CD14-positive monocyte (primary cell): Measurements from ENCODE around the gene SH3RF1. TPM values are rescaled to one million over a fixed set of nuclear protein-coding genes. Genes with fewer than 3 reads are reported as not detected.
A peak's percentile ranks its signal among the peaks of the same experiment; 100 is the strongest.
"Not testable (repeated sequence)": the region's sequence is repeated elsewhere in the genome, so short reads cannot be mapped to it uniquely, and the experiment has no call there.

ENCODE experiments used
- DNase-seq, 3 donors: peaks; one replicate each; pipeline ENCODE4 v3.0.0-alpha.2; 2011 to 2022
- H2AFZ ChIP-seq: 2 replicates; pipeline ENCODE4 v1.6.0; 2012; ENCODE audit warnings: mild to moderate bottlenecking, low read depth, low read length, inconsistent platforms; ENCODE audit not compliant: insufficient read depth, poor library complexity, severe bottlenecking
- H3K27ac ChIP-seq, 2 donors: 1 replicate in 1 of 2; 2 replicates in 1 of 2; pipeline ENCODE4 v1.5.1; 2012 to 2013; ENCODE audit warnings: low read length in 2 of 2, control low read depth in 1 of 2, inconsistent platforms in 1 of 2, low read depth in 1 of 2, mild to moderate bottlenecking in 1 of 2
- H3K27me3 ChIP-seq, 2 donors: one replicate each; pipeline versions ENCODE4 v1.6.0 to v1.6.1; 2011 to 2013; ENCODE audit warnings: low read length in 2 of 2; ENCODE audit not compliant: control insufficient read depth in 2 of 2, insufficient read depth in 2 of 2
- H3K36me3 ChIP-seq, 2 donors: replicated peaks in 1 of 2; 1 replicate in 1 of 2; 2 replicates in 1 of 2; pipeline versions ENCODE4 v1.5.1 to v1.6.1; 2012 to 2013; ENCODE audit warnings: low read length in 2 of 2, control low read depth in 1 of 2, inconsistent platforms in 1 of 2, mild to moderate bottlenecking in 1 of 2; ENCODE audit not compliant: insufficient read depth in 2 of 2, control insufficient read depth in 1 of 2
- H3K4me1 ChIP-seq, 2 donors: 1 replicate in 1 of 2; 2 replicates in 1 of 2; pipeline versions ENCODE4 v1.5.1 to v1.6.1; 2012 to 2013; ENCODE audit warnings: low read length in 2 of 2, control low read depth in 1 of 2, inconsistent platforms in 1 of 2, mild to moderate bottlenecking in 1 of 2, moderate library complexity in 1 of 2; ENCODE audit not compliant: insufficient read depth in 2 of 2, control insufficient read depth in 1 of 2
- H3K4me2 ChIP-seq: replicated peaks from 2 replicates; pipeline ENCODE3; 2012; ENCODE audit warnings: low read length, moderate library complexity, mild to moderate bottlenecking; ENCODE audit not compliant: poor library complexity, severe bottlenecking; ENCODE audit errors: extremely low read depth
- H3K4me3 ChIP-seq, 3 experiments: fragments of 200-600 bp in 1 of 3; sonication (generic) in 1 of 3; replicated peaks in 1 of 3; 1 replicate in 2 of 3; 2 replicates in 1 of 3; pipeline ENCODE4 v1.5.1; 2011 to 2013; ENCODE audit warnings: low read length in 3 of 3, mild to moderate bottlenecking in 3 of 3, control low read depth in 2 of 3, low read depth in 2 of 3, inconsistent platforms in 1 of 3, moderate library complexity in 1 of 3
- H3K79me2 ChIP-seq: 2 replicates; pipeline ENCODE4 v1.6.0; 2012; ENCODE audit warnings: mild to moderate bottlenecking, control low read depth, inconsistent platforms, low read length, moderate library complexity; ENCODE audit not compliant: insufficient read depth
- H3K9ac ChIP-seq: 2 replicates; pipeline ENCODE4 v1.6.0; 2017; ENCODE audit warnings: low read length, mild to moderate bottlenecking; ENCODE audit not compliant: insufficient read depth, poor library complexity, severe bottlenecking
- H3K9me3 ChIP-seq, 2 donors: replicated peaks in 1 of 2; 1 replicate in 1 of 2; 2 replicates in 1 of 2; pipeline versions ENCODE4 v1.5.1 to v1.6.1; 2012 to 2013; ENCODE audit warnings: low read length in 2 of 2, control low read depth in 1 of 2; ENCODE audit not compliant: control insufficient read depth in 1 of 2, insufficient read depth in 1 of 2
- H4K20me1 ChIP-seq: 2 replicates; pipeline ENCODE4 v1.6.0; 2012; ENCODE audit warnings: mild to moderate bottlenecking, low read length, control low read depth, moderate library complexity; ENCODE audit not compliant: insufficient read depth
- H3K27ac Mint-ChIP-seq, 7 donors: one replicate each; pipeline ENCODE4 v1.8.0; 2020; ENCODE audit warnings: mild to moderate bottlenecking in 7 of 7, mixed read lengths in 7 of 7, moderate library complexity in 6 of 7, inconsistent platforms in 2 of 7
- H3K27me3 Mint-ChIP-seq, 3 donors: one replicate each; pipeline ENCODE4 v1.8.0; 2021 to 2022; ENCODE audit warnings: low read depth in 3 of 3, mild to moderate bottlenecking in 3 of 3, mixed read lengths in 3 of 3, moderate library complexity in 3 of 3, inconsistent platforms in 1 of 3
- H3K36me3 Mint-ChIP-seq, 2 donors: one replicate each; pipeline ENCODE4 v1.8.0; 2020; ENCODE audit warnings: mixed read lengths in 2 of 2, inconsistent platforms in 1 of 2, mild to moderate bottlenecking in 1 of 2
- H3K4me1 Mint-ChIP-seq: one replicate; pipeline ENCODE4 v1.8.0; 2020; ENCODE audit warnings: mild to moderate bottlenecking, mixed read lengths
- H3K4me3 Mint-ChIP-seq, 2 donors: one replicate each; pipeline ENCODE4 v1.8.0; 2020; ENCODE audit warnings: mild to moderate bottlenecking in 2 of 2, mixed read lengths in 2 of 2, moderate library complexity in 1 of 2
- H3K9me3 Mint-ChIP-seq, 7 donors: one replicate each; pipeline ENCODE4 v1.8.0; 2020 to 2022; ENCODE audit warnings: mixed read lengths in 7 of 7, mild to moderate bottlenecking in 6 of 7, moderate library complexity in 6 of 7, inconsistent platforms in 2 of 7
- WGBS: methylation state at CpG from one replicate; pipeline ENCODE4 v1.1.5; 2013; ENCODE audit warnings: missing lambda C conversion rate; ENCODE audit not compliant: insufficient coverage; 5-methylcytosine and 5-hydroxymethylcytosine counted together
- intact Hi-C, 2 donors: fragments of 100-400 bp; cut with micrococcal nuclease; formaldehyde crosslinking; loops; one replicate each; pipeline versions ENCODE4 v1.15.0 to v1.15.1; 2023
- polyA plus RNA-seq, 3 donors: library from polyadenylated mRNA; depleted of rRNA in 1 of 3; unstranded in 2 of 3; stranded (reverse) in 1 of 3; fragments of 300-500 nt in 2 of 3; fragments of >200 nt in 1 of 3; fragmentation: Illumina TruSeq in 2 of 3; gene quantifications; 1 replicate in 2 of 3; 2 replicates in 1 of 3; pipeline ENCODE4 v1.2.3, GENCODE V29; 2012 to 2021
- TF ChIP-seq, protein P1 (sequence below): fragments of 200-600 bp; IDR thresholded peaks from one replicate; pipeline ENCODE4 v1.8.0; 2022; ENCODE audit warnings: antibody characterized with exemption, mild to moderate bottlenecking

The SH3RF1 gene
- polyA plus RNA-seq, 3 donors, result 3.1 to 4.7 (median 4.4) TPM

DNA sequence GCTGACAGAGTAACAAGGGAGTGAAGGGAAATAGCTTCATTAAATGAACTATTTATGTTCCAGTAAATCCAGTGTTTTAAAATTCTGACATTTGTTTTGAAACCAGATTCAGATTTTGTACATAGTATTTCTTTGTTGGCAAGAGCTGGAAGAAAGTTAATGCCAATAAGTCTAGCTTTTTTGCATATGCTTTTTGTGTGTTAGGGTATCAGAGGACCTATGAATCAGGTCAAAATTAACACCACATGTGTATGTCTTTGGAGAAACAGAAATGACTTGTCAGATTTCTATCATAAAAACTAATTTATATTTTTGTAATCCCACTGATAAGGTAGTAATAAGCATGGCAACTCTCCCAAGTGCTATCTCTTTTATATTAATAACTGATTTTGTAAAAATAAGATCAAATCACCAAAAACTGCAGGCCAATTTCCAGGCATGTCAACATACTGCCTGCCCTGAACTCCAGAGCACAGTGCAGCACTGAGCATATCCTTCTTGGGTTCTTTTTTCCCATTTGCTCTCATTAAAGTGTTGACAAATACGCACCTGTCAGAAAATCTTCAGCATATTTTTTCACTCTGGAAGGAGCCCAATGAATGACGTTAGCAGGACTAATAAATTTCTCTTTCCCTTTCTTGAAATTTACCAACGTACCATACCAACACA, 65.5 kb downstream of the SH3RF1 start:
- H2AFZ ChIP-seq, result no peak overlapping the region
- no peak overlapping the region for H3K9ac ChIP-seq
- H3K4me1 Mint-ChIP-seq, result peaks cover 6% of the 10 kb centered on the region
- H3K36me3 Mint-ChIP-seq, result peaks cover 3 to 5% of the 10 kb centered on the region in 2 donors
- no peak overlapping the region for H3K4me3 ChIP-seq
- H3K27ac ChIP-seq, result no peak overlapping the region
- no peak overlapping the region for H3K4me3 Mint-ChIP-seq
- no peaks in the 10 kb centered on the region for H3K9me3 ChIP-seq
- no peaks in the 10 kb centered on the region for H3K27me3 ChIP-seq
- peak overlapping the region in 1 of 7 donors; percentile 20 for H3K27ac Mint-ChIP-seq
- peaks cover 0 to 3% (median 1%) of the 10 kb centered on the region in 3 donors for H3K27me3 Mint-ChIP-seq
- peaks cover 3 to 5% of the 10 kb centered on the region in 2 donors for H3K4me1 ChIP-seq
- H3K4me2 ChIP-seq, result no peak overlapping the region
- TF ChIP-seq, protein P1, sequence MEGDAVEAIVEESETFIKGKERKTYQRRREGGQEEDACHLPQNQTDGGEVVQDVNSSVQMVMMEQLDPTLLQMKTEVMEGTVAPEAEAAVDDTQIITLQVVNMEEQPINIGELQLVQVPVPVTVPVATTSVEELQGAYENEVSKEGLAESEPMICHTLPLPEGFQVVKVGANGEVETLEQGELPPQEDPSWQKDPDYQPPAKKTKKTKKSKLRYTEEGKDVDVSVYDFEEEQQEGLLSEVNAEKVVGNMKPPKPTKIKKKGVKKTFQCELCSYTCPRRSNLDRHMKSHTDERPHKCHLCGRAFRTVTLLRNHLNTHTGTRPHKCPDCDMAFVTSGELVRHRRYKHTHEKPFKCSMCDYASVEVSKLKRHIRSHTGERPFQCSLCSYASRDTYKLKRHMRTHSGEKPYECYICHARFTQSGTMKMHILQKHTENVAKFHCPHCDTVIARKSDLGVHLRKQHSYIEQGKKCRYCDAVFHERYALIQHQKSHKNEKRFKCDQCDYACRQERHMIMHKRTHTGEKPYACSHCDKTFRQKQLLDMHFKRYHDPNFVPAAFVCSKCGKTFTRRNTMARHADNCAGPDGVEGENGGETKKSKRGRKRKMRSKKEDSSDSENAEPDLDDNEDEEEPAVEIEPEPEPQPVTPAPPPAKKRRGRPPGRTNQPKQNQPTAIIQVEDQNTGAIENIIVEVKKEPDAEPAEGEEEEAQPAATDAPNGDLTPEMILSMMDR, result no peak
- H3K9me3 Mint-ChIP-seq, result peaks cover 0 to 2% (median 0%) of the 10 kb centered on the region in 7 donors
- H3K36me3 ChIP-seq, result no peaks in the 10 kb centered on the region
- WGBS, result 100% methylated on average over 2 of the region's 3 CpGs
- intact Hi-C loops, result no loop called here
- no peaks in the 10 kb centered on the region for H4K20me1 ChIP-seq
- DNase-seq, result no peak
- H3K79me2 ChIP-seq, result peaks cover 18% of the 10 kb centered on the region

DNA sequence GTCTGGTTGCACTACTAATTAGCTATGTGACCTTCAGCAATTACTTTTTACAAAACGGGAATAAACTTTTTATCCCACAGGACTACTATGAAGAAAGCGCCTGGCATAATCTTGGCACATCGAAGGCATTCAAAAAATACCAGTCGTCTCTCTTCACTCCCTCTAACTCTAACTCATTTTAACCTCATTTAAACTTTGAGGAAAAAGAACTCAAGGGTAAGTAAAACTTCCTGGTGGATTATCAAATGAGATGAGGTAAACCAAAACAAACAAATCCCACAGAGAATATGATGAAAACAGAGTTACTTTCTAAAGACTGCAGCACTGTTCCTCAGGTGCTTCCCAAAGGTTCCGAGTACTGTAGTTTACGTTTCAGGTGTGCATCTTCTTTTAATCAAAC, 66.9 kb downstream of the SH3RF1 start:
- H3K9ac ChIP-seq, result no peak overlapping the region
- DNase-seq, result no peak
- Mint-ChIP-seq H3K36me3 (peaks cover 3 to 8% of the 10 kb centered on the region in 2 donors), H3K9me3 (no peaks in the 10 kb centered on the region), H3K27me3 (peaks cover 0 to 3% (median 1%) of the 10 kb centered on the region in 3 donors), H3K27ac (no peak overlapping the region), H3K4me3 (no peak overlapping the region), H3K4me1 (no peaks in the 10 kb centered on the region)
- H2AFZ ChIP-seq, result no peak overlapping the region
- no peaks in the 10 kb centered on the region for H3K4me1 ChIP-seq
- H4K20me1 ChIP-seq, result no peaks in the 10 kb centered on the region
- no peak overlapping the region for H3K4me3 ChIP-seq
- H3K27ac ChIP-seq, result no peak overlapping the region
- intact Hi-C loops, result no loop called here
- TF ChIP-seq, protein P1, result no peak
- WGBS, result 100% methylated on average over 4 of the region's 6 CpGs
- no peaks in the 10 kb centered on the region for H3K27me3 ChIP-seq
- H3K9me3 ChIP-seq, result no peaks in the 10 kb centered on the region
- H3K4me2 ChIP-seq, result no peak overlapping the region
- H3K36me3 ChIP-seq, result no peaks in the 10 kb centered on the region
- H3K79me2 ChIP-seq, result peaks cover 10% of the 10 kb centered on the region

DNA sequence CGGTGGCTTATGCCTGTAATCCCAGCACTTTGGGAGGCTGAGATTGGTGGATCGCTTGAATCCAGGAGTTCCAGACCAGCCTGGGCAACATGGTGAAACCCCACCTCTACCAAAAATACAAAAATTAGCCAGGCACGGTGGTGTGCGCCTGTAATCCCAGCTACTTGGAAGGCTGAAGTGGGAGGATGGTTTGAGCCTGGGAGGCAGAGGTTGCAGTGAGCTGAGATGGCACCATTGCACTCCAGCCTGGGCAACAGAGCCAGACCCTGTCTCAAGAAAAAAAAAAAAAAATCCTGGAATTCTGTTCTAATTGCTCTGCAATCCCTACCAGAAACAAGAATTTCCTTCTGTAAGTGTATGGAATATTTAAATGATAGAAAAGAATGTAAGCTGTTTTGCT, 67.5 kb downstream of the SH3RF1 start:
- intact Hi-C loops, DNase-seq, H2AFZ ChIP-seq, H3K4me1 Mint-ChIP-seq, H3K36me3 Mint-ChIP-seq, H3K9me3 Mint-ChIP-seq, H3K27ac ChIP-seq, H3K27ac Mint-ChIP-seq, H3K36me3 ChIP-seq, H3K4me3 Mint-ChIP-seq, H3K9me3 ChIP-seq, H3K9ac ChIP-seq, H4K20me1 ChIP-seq, H3K4me1 ChIP-seq, H3K27me3 Mint-ChIP-seq, H3K27me3 ChIP-seq, H3K79me2 ChIP-seq, H3K4me3 ChIP-seq, H3K4me2 ChIP-seq: not testable (repeated sequence)
- WGBS, result 80% methylated on average over 1 of the region's 4 CpGs
